Activated gamma-delta T cell treated with Interleukin-2 at 50 U/mL for 16 hours (primary cell): ENCODE data around the gene PDCD1.
"Not testable (repeated sequence)": the region's sequence is repeated elsewhere in the genome, so short reads cannot be mapped to it uniquely, and the experiment has no call there.

Experiments used
- DNase-seq: peaks from one replicate; pipeline ENCODE4 v3.0.0-alpha.2; 2020

PDCD1 gene

GRCh38 chr2:241858206-241859016 lies at the start of gene PDCD1:
Gene PDCD1, minus strand, starts transcription at chr2:241858894. Its CDS starts 56 bp downstream, at chr2:241858838.
- no peak for DNase-seq

- not testable (repeated sequence) for DNase-seq
Observed at GRCh38 chr2:241907831-241908230, 49.1 kb upstream of the PDCD1 start.

GRCh38 chr2:241906826-241907570 lies 48.3 kb upstream of the PDCD1 start:
- no peak for DNase-seq

- not testable (repeated sequence) for DNase-seq
Observed at GRCh38 chr2:241906378-241906770, 47.7 kb upstream of the PDCD1 start.

- no peak for DNase-seq
Observed at GRCh38 chr2:241905716-241906377, 47.2 kb upstream of the PDCD1 start.

- DNase-seq, result no peak
Observed at GRCh38 chr2:241904791-241905710, 46.4 kb upstream of the PDCD1 start.

- no peak for DNase-seq
Observed at GRCh38 chr2:241904011-241904718, 45.5 kb upstream of the PDCD1 start.

- no peak for DNase-seq
Observed at GRCh38 chr2:241903121-241904010, 44.7 kb upstream of the PDCD1 start.

GRCh38 chr2:241902357-241902991 lies 43.8 kb upstream of the PDCD1 start:
- DNase-seq, result no peak

GRCh38 chr2:241901500-241902351 lies 43.0 kb upstream of the PDCD1 start:
- no peak for DNase-seq

- DNase-seq, result no peak
Observed at GRCh38 chr2:241901018-241901380, 42.3 kb upstream of the PDCD1 start.

- no peak for DNase-seq
Observed at GRCh38 chr2:241900251-241901017, 41.7 kb upstream of the PDCD1 start.

GRCh38 chr2:241898463-241899270 lies 40.0 kb upstream of the PDCD1 start:
- no peak for DNase-seq

- no peak for DNase-seq
Observed at GRCh38 chr2:241897231-241897916, 38.7 kb upstream of the PDCD1 start.

- no peak for DNase-seq
Observed at GRCh38 chr2:241896746-241897201, 38.1 kb upstream of the PDCD1 start.

GRCh38 chr2:241895712-241896641 lies 37.3 kb upstream of the PDCD1 start:
- no peak for DNase-seq
